Jurkat, Clone E6-1 (cell line): ENCODE data around the gene GALNT17.

Experiments
- DNase-seq: peaks from one replicate; pipeline ENCODE4 v3.0.0-alpha.2; 2011; ENCODE audit warnings: low read depth, low spot score
- H3K4me3 ChIP-seq: 2 replicates; pipeline ENCODE4 v1.5.1; 2011; ENCODE audit warnings: mild to moderate bottlenecking, low read length, control low read depth, moderate library complexity

The GALNT17 gene

DNA sequence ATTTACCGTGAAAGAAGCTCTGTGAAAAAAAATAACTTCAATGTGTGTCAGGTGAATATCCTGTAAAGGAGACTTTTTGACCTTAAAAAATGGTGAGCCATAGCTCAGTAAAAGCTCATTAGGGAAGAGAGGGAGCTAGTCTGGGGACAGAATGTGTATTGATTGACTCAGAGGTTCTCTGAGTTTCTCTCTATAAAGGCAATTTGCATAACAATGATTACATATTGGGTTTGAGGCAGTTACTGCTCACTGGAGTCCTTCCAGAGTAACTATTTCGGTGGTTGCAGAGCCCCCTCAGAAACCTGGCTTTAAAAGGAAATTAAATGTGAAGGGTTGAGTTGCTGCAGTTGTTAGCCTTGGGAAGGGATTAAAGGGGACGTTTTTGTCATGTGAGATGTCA is 181.6 kb downstream of the GALNT17 start:
- no peak for DNase-seq
- H3K4me3 ChIP-seq, result no peak overlapping the region

- H3K4me3 ChIP-seq, result no peak overlapping the region
- DNase-seq, result no peak
These were observed 189.0 kb downstream of the GALNT17 start for GRCh38 chr7:71320916-71321315.

DNA sequence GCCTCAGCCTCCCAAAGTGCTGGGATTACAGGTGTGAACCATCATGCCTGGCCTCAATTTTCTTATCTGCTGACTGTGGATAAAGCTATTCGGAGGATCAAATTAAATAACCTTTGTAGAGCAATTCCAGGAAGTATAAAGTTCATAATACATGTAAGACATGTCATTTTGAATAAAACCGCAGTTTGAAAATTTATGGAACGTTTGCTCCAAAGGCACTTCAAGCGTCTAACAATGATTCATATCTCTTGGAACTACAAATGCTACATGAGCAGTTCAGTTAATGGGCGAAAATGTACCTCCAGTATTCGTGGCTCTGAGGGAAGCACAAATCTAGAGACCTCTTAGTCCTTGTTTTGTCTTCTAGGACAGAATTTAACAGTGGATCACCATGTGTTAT is 190.3 kb downstream of the GALNT17 start:
- H3K4me3 ChIP-seq, result no peak overlapping the region
- no peak for DNase-seq

GRCh38 chr7:71323726-71324125 is 191.8 kb downstream of the GALNT17 start:
- no peak for DNase-seq
- no peak overlapping the region for H3K4me3 ChIP-seq

DNA sequence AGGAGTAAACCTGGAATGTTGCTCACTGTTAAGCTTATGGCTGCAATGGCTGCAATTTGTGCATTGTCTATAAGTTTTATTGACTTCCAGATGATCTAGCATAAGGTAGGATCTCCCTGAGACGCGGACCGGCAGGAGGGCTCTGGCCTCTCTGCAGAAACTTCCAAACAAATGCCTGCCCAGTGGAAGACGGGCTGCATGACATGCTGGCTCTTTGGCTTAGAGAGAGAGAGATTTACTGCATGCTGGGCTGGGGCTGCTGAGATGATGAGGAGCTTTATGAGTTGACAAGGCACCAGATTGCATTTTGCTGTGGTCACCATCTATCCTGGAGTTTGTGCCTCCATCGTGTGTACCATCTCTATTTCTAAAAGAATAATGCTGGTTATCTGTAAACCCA is 193.2 kb downstream of the GALNT17 start:
- no peak overlapping the region for H3K4me3 ChIP-seq
- DNase-seq, result no peak

GRCh38 chr7:71326595-71326994 is 194.7 kb downstream of the GALNT17 start:
- H3K4me3 ChIP-seq, result no peak overlapping the region

GRCh38 chr7:71327946-71328345 is 196.0 kb downstream of the GALNT17 start:
- no peak for DNase-seq
- no peak overlapping the region for H3K4me3 ChIP-seq

More at GRCh38 chr7:71326595-71326994, 194.7 kb downstream of the GALNT17 start:
- DNase-seq, result no peak

DNA sequence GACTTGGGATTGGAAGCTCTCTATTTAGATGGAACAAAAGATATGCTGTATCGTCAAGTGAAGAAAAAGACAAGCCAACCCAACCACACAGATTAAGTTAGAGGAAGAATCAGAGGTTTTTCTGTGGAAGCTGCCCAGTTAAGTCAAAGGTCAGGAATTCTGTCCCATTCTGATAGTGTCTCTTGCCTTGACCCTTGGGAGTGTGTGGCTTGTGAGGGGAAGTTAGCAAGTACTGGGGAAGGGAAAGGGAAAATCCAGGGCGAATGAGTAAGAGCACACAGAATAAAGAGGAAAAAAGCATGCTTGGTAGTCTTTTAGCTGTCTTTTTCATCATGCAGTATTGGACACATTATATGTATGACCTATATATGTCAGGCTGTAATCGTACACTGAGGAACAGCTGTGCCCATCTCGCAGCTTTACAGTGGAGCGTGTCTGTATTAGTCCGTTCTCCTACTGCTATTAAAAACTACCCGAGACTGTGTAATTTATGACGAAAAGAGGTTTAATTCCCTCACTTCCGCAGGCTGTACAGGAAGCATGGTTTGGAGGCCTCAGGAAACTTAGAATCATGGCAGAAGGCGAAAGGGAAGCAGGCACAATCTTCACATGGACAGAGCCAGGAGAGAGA is 197.2 kb downstream of the GALNT17 start:
- H3K4me3 ChIP-seq, result no peak overlapping the region
- DNase-seq, result no peak

DNA sequence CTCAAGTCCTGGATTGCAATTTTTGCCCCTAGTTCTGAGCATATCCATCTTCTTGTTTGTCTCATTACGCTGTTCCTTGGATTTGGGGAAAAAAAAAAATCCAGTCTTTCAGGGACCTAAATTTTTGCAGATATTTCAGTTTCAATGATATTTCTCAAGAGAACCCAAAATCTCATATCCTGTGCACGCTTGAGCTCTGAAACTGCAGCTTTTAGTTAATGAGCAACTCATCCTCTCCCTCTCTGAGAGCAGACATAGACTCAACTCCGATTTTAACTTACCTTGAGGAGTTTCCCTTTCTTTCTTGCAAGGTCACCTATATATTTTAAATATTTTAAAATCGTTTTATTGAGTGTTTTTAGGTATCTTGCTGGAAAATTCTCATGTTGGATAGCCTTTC is 200.3 kb downstream of the GALNT17 start:
- no peak overlapping the region for H3K4me3 ChIP-seq
- no peak for DNase-seq

DNA sequence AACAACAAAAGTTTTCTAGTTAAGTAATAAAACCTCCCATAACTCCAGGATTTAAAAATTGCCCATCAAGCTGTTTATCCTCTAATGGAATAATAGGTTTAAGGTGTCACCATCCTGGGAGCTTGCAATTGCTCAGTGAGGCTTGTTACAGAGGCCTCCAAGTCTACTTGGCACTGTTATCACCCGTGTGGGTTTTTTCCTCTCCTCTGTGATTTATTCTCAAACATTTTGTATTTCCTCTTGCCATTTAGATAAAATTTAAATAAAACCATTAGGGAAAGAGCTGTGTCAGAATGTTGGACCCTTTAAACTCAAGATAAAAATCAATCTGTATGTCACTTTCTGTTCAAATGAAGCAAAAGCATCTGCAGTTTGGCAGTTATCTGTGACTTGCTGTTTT is 202.6 kb downstream of the GALNT17 start:
- DNase-seq, result no peak
- H3K4me3 ChIP-seq, result no peak overlapping the region

GRCh38 chr7:71338866-71339265 is 206.9 kb downstream of the GALNT17 start:
- no peak for DNase-seq

GRCh38 chr7:71339924-71340323 is 208.0 kb downstream of the GALNT17 start:
- no peak overlapping the region for H3K4me3 ChIP-seq
- no peak for DNase-seq

More at GRCh38 chr7:71338866-71339265, 206.9 kb downstream of the GALNT17 start:
- no peak overlapping the region for H3K4me3 ChIP-seq

- DNase-seq, result no peak
- no peak overlapping the region for H3K4me3 ChIP-seq
These were observed 210.3 kb downstream of the GALNT17 start for GRCh38 chr7:71342202-71342601.

- no peak overlapping the region for H3K4me3 ChIP-seq
- no peak for DNase-seq
These were observed 211.1 kb downstream of the GALNT17 start for GRCh38 chr7:71343039-71343438.

- no peak overlapping the region for H3K4me3 ChIP-seq
- no peak for DNase-seq
These were observed 211.9 kb downstream of the GALNT17 start for GRCh38 chr7:71343892-71344291.

GRCh38 chr7:71345117-71345884 is 213.4 kb downstream of the GALNT17 start:
- DNase-seq, result no peak
- no peak overlapping the region for H3K4me3 ChIP-seq

DNA sequence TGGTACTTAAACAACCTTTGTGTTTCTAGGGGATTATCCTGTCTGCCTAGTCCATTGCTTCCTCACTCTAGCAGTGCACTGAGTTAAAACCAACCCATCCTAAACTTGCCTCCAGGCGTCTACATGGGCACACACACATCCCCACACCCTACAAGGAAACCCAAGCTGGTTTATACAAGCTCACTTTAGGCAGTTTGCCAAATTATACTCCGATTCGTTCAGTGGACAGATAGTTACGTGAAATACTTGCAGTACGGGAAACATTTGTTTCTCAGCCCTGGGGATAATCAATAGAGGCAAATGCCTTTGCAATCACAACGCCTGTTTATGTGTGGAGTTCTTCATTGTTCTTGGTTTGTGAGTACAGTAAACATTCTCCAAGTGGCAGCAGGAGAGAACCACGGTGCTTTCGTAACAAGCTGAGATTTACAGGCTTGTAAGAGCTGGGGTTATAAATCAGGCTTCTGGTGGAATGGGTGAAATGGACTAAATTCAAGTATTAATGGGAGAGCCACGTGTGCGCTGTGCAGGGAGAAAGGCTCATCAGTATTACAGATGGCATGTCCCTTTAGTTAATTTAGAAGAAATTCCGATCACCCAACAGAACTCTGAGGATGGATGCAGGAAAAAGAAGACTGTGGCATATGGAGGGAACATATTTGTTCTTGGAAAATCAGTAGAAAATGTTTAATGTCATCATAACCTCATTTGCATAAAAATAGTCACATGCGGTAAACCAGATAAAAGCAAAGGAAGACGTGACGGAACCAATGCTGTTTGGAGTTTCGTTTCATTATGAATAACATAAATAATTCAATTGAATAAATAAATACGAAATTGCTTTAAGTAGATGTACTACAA is 217.1 kb downstream of the GALNT17 start:
- no peak for DNase-seq
- H3K4me3 ChIP-seq, result no peak overlapping the region

GRCh38 chr7:71349682-71350481 is 217.9 kb downstream of the GALNT17 start:
- no peak for DNase-seq
- H3K4me3 ChIP-seq, result no peak overlapping the region

GRCh38 chr7:71350680-71351079 is 218.7 kb downstream of the GALNT17 start:
- no peak for DNase-seq
- no peak overlapping the region for H3K4me3 ChIP-seq
